ENCODE measurements around the gene GLOD4. TPM values are rescaled to one million over a fixed set of nuclear protein-coding genes. Genes with fewer than 3 reads are reported as not detected.

Gene GLOD4
- total and polyA plus RNA-seq, 7 experiments from 2014 or later: 60.1 to 102 (median 78.9) TPM

DNA sequence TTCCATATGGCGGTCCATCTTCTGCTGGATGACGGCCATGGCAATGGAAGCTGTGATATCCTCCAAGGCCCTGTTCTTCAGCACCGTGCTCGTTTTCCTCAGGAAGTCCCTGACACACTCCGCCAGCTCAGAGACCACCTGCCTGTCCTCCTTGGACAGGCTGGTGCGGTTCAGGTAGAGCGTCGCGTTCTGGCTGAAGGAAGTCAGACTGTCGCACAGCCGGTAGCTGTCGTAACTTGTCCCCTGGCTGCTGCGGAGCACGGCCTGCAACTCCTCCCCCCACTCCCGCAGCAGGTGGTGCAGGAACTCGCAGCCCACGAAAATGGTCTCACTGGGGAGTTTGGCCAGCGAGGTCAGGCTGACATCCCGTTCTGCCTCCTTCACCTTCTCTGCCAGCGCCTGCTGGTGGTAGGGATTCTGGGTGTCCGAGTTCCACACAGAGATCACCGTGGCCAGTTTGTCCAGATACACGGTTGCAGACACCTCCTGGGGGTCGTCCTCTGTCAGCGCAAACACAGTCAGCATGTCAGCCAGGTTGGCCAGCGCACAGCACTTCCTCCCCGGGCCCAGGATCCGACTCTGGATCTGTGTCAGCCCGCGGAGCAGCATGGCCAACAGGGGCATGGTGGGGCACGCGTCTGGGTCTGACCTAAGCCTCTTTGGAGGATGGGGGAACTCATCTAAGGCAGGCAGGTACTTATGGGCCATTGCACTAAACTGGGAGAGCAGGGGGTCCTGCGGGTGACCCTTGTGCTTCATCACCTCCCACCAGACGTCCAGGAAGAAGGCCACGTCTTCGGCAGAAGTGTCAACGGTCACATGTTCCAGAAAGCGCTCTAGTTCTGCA, 35.1 kb downstream of the GLOD4 start:
- no peak overlapping the region for H3K27ac Mint-ChIP-seq
- CTCF ChIA-PET: no interaction called here
- Histone ChIP-seq H3K27ac (ENCODE audit: low read depth, low read length) (no peak overlapping the region), H3K27me3 (ENCODE audit: control insufficient read depth in 2 of 2, insufficient read depth in 2 of 2, low read length in 2 of 2) (no peaks in the 10 kb centered on the region), H3K9me3 (ENCODE audit: control insufficient read depth in 2 of 3, low read length in 3 of 3) (no peaks in the 10 kb centered on the region), H3K36me3 (ENCODE audit: control insufficient read depth in 2 of 3, insufficient read depth in 3 of 3, low read length in 3 of 3) (peaks cover 0 to 56% (median 5%) of the 10 kb centered on the region in 3 experiments), H3K4me3 (ENCODE audit: low read length) (no peak overlapping the region), H3K4me1 (ENCODE audit: control insufficient read depth in 2 of 2, insufficient read depth in 2 of 2, low read length in 2 of 2) (peaks cover 15 to 18% of the 10 kb centered on the region in 2 donors)
- no peak for DNase-seq
- POLR2A ChIA-PET: interaction anchor here (1.3 kb wide), 1 partner anchor 31 kb away, joined by 3 read pairs; no protein-coding TSS in a partner anchor
- no peak overlapping the region for H3K4me3 Mint-ChIP-seq
- peaks cover 29 to 38% (median 32%) of the 10 kb centered on the region in 7 donors for H3K4me1 Mint-ChIP-seq
- H3K27me3 Mint-ChIP-seq: no peaks in the 10 kb centered on the region
- intact Hi-C loops (cut with micrococcal nuclease): no loop called here
- H3K36me3 Mint-ChIP-seq: peaks cover 4 to 44% (median 9%) of the 10 kb centered on the region in 5 donors
- ATAC-seq: no peak
- peaks cover 0 to 10% (median 0%) of the 10 kb centered on the region in 11 donors for H3K9me3 Mint-ChIP-seq

DNA sequence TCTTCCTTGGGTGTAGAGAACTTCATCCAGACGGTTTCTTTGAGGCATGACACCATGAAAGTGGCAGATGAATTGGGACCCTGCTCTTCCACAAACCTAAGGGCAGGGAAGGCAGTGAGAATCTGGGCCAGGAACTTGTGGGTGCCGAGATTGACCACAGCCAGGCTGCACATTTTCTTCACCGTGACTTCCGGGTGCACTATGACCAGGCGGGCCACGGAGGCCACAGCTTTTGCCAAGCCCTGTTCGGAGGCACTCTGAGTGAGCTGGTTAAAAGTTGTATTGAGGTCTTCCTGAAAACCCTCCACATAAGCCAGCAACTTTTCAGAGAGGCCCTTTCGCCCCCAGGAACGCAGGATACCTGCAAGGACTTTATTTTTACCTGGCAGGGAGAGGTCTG, 35.9 kb downstream of the GLOD4 start:
- H3K36me3 Mint-ChIP-seq: peaks cover 4 to 51% (median 9%) of the 10 kb centered on the region in 5 donors
- DNase-seq: no peak

DNA sequence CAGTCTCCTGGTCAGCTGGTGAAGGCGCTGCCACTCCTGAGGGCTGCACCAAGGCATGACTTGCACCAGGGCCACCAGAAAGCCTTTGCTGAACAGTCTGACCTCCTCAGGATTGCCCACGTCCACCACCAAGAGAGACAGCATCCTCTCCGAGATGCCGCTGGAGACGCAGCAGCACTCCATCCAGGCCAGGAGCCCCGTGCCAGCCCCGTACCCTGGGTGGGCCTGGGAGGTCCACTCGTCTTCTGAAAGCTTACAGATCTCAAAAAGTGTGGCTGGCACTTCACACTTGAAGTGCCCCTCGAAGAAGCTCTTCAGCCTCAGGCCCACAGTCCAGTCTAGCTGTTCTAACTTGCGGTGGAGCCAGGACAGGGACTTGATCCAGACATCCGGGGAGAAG, 36.7 kb downstream of the GLOD4 start:
- intact Hi-C loops (cut with micrococcal nuclease): no loop called here
- Mint-ChIP-seq H3K4me1 (peaks cover 20 to 33% (median 25%) of the 10 kb centered on the region in 7 donors), H3K27ac (no peak overlapping the region), H3K9me3 (peaks cover 0 to 10% (median 0%) of the 10 kb centered on the region in 11 donors), H3K36me3 (peaks cover 4 to 54% (median 9%) of the 10 kb centered on the region in 5 donors), H3K4me3 (no peak overlapping the region), H3K27me3 (no peaks in the 10 kb centered on the region)
- H3K36me3 ChIP-seq (ENCODE audit: control insufficient read depth in 2 of 3, insufficient read depth in 3 of 3, low read length in 3 of 3): peaks cover 0 to 60% (median 5%) of the 10 kb centered on the region in 3 experiments
- no peak overlapping the region for H3K27ac ChIP-seq (ENCODE audit: low read depth, low read length)
- H3K4me3 ChIP-seq (ENCODE audit: low read length): no peak overlapping the region
- H3K27me3 ChIP-seq (ENCODE audit: control insufficient read depth in 2 of 2, insufficient read depth in 2 of 2, low read length in 2 of 2): no peaks in the 10 kb centered on the region
- peaks cover 4 to 7% of the 10 kb centered on the region in 2 donors for H3K4me1 ChIP-seq (ENCODE audit: control insufficient read depth in 2 of 2, insufficient read depth in 2 of 2, low read length in 2 of 2)
- H3K9me3 ChIP-seq (ENCODE audit: control insufficient read depth in 2 of 3, low read length in 3 of 3): no peaks in the 10 kb centered on the region
- CTCF ChIA-PET: no interaction called here
- POLR2A ChIA-PET: no interaction called here
- DNase-seq (no peak), ATAC-seq (no peak)

More for the DNA sequence above, 35.9 kb downstream of the GLOD4 start:
- CTCF ChIA-PET: no interaction called here
- H3K27ac ChIP-seq (ENCODE audit: low read depth, low read length): no peak overlapping the region
- H3K4me3 ChIP-seq (ENCODE audit: low read length): no peak overlapping the region
- H3K27me3 ChIP-seq (ENCODE audit: control insufficient read depth in 2 of 2, insufficient read depth in 2 of 2, low read length in 2 of 2): no peaks in the 10 kb centered on the region
- Mint-ChIP-seq H3K4me1 (peaks cover 24 to 34% (median 27%) of the 10 kb centered on the region in 7 donors), H3K27ac (no peak overlapping the region), H3K9me3 (peaks cover 0 to 10% (median 0%) of the 10 kb centered on the region in 11 donors), H3K27me3 (no peaks in the 10 kb centered on the region), H3K4me3 (no peak overlapping the region)
- no peaks in the 10 kb centered on the region for H3K9me3 ChIP-seq (ENCODE audit: control insufficient read depth in 2 of 3, low read length in 3 of 3)
- ATAC-seq: no peak
- intact Hi-C loops (cut with micrococcal nuclease): no loop called here
- H3K4me1 ChIP-seq (ENCODE audit: control insufficient read depth in 2 of 2, insufficient read depth in 2 of 2, low read length in 2 of 2): peaks cover 12 to 14% of the 10 kb centered on the region in 2 donors
- peaks cover 0 to 59% (median 5%) of the 10 kb centered on the region in 3 experiments for H3K36me3 ChIP-seq (ENCODE audit: control insufficient read depth in 2 of 3, insufficient read depth in 3 of 3, low read length in 3 of 3)
- POLR2A ChIA-PET: interaction anchor here (1.3 kb wide), 1 partner anchor 30 kb away, joined by 3 read pairs; no protein-coding TSS in a partner anchor

DNA sequence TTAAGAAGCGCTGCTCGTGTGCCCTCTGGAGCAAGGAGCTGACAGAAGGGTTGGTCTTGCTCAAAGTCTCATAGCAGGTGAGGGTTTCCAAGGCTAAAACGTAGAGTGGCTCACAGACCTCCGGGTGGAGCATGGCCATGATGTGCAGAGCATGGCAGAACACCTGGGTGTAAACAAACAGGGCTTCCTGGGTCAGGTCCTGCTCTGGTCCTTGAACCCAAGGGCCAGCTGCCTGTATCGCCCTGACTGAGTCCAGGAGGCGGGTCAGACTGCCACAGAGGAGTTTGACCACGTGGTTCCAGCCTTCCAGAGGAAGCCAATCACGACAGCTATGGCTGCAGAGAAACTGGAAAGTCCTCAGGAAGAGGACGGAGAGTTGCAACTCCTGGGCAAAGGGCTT, 37.1 kb downstream of the GLOD4 start:
- no peak overlapping the region for H3K4me3 ChIP-seq (ENCODE audit: low read length)
- ATAC-seq: no peak
- H3K9me3 ChIP-seq (ENCODE audit: control insufficient read depth in 2 of 3, low read length in 3 of 3): no peaks in the 10 kb centered on the region
- peaks cover 0 to 60% (median 5%) of the 10 kb centered on the region in 3 experiments for H3K36me3 ChIP-seq (ENCODE audit: control insufficient read depth in 2 of 3, insufficient read depth in 3 of 3, low read length in 3 of 3)
- intact Hi-C loops (cut with micrococcal nuclease): no loop called here
- no peak for DNase-seq
- POLR2A ChIA-PET: no interaction called here
- H3K4me1 ChIP-seq (ENCODE audit: control insufficient read depth in 2 of 2, insufficient read depth in 2 of 2, low read length in 2 of 2): peaks cover 0 to 2% of the 10 kb centered on the region in 2 donors
- Mint-ChIP-seq H3K36me3 (peaks cover 4 to 52% (median 9%) of the 10 kb centered on the region in 5 donors), H3K4me1 (peaks cover 16 to 33% (median 24%) of the 10 kb centered on the region in 7 donors), H3K27me3 (no peaks in the 10 kb centered on the region), H3K9me3 (peaks cover 0 to 10% (median 0%) of the 10 kb centered on the region in 11 donors), H3K27ac (no peak overlapping the region), H3K4me3 (no peak overlapping the region)
- CTCF ChIA-PET: no interaction called here
- no peak overlapping the region for H3K27ac ChIP-seq (ENCODE audit: low read depth, low read length)
- no peaks in the 10 kb centered on the region for H3K27me3 ChIP-seq (ENCODE audit: control insufficient read depth in 2 of 2, insufficient read depth in 2 of 2, low read length in 2 of 2)

DNA sequence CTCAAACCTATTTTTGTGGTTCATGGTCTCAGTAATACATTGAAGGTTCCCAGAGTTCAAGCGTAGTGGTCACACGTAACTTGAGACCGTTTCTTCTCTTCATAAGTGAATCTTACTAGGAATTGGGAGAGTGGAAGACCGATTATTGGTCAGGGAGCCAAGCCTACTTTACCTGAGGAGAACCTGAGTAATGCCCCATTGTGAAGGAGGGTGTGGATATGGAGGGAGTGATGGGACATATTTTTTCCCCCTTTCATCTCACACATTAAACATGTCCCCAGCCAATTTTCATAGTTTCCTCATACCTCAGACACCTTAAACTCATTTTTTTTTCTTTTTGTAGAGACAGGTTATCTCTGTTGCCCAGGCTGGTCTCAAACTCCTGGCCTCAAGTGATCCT, 38.9 kb downstream of the GLOD4 start:
- ChIA-PET CTCF (no interaction called here), POLR2A (no interaction called here)
- Histone ChIP-seq H3K9me3 (ENCODE audit: control insufficient read depth in 2 of 3, low read length in 3 of 3) (no peaks in the 10 kb centered on the region), H3K27ac (ENCODE audit: low read depth, low read length) (no peak overlapping the region), H3K4me1 (ENCODE audit: control insufficient read depth in 2 of 2, insufficient read depth in 2 of 2, low read length in 2 of 2) (no peaks in the 10 kb centered on the region), H3K36me3 (ENCODE audit: control insufficient read depth in 2 of 3, insufficient read depth in 3 of 3, low read length in 3 of 3) (peaks cover 0 to 58% (median 5%) of the 10 kb centered on the region in 3 experiments), H3K27me3 (ENCODE audit: control insufficient read depth in 2 of 2, insufficient read depth in 2 of 2, low read length in 2 of 2) (no peaks in the 10 kb centered on the region), H3K4me3 (ENCODE audit: low read length) (no peak overlapping the region)
- Mint-ChIP-seq H3K27ac (no peak overlapping the region), H3K27me3 (no peaks in the 10 kb centered on the region), H3K4me1 (peaks cover 5 to 22% (median 12%) of the 10 kb centered on the region in 7 donors), H3K36me3 (peaks cover 4 to 41% (median 5%) of the 10 kb centered on the region in 5 donors), H3K9me3 (peaks cover 0 to 1% (median 0%) of the 10 kb centered on the region in 11 donors), H3K4me3 (no peak overlapping the region)
- ATAC-seq: no peak
- intact Hi-C loops (cut with micrococcal nuclease): no loop called here
- DNase-seq: no peak

DNA sequence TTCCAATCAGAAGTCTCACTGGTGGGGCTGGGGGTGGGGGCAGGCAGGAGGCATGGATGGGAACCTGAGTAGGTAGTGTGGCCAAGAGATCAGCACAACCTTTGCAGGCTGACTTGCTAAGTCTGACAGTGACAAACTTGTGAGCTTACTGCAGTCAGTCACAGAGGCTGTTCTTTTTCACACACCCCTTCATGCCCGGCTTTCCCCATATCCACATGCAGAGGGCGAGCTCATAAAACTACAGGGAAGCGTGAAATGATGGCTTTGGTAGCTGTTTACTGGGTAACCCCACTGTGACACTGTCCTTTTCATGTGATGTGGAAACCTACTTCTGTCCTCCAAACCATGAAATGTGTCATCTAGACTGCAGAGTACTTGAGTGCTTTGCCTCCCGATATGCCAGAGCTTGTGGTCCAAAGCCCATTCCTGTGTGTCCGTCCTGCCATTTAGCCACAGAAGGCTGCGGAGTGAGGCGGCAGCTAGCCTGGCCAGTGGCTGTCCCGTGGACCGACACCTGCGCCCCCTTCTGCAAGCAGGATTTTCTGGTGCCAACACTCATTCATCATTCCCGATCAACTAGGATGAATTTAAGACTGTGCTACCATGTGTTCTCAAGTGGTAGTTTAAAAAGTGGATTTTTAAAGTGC, 39.8 kb downstream of the GLOD4 start:
- peaks cover 0 to 35% (median 4%) of the 10 kb centered on the region in 5 donors for H3K36me3 Mint-ChIP-seq
- no peak overlapping the region for H3K27ac Mint-ChIP-seq
- H3K4me1 ChIP-seq (ENCODE audit: control insufficient read depth in 2 of 2, insufficient read depth in 2 of 2, low read length in 2 of 2): no peaks in the 10 kb centered on the region
- no peak overlapping the region for H3K4me3 ChIP-seq (ENCODE audit: low read length)
- H3K4me1 Mint-ChIP-seq: peaks cover 4 to 19% (median 8%) of the 10 kb centered on the region in 7 donors
- intact Hi-C loops (cut with micrococcal nuclease): no loop called here
- no peak for ATAC-seq
- H3K27ac ChIP-seq (ENCODE audit: low read depth, low read length): no peak overlapping the region
- CTCF ChIA-PET: interaction anchor here (1.7 kb wide), 1 partner anchor 11 kb away, joined by 4 read pairs; no protein-coding TSS in a partner anchor
- H3K9me3 Mint-ChIP-seq: no peaks in the 10 kb centered on the region
- H3K9me3 ChIP-seq (ENCODE audit: control insufficient read depth in 2 of 3, low read length in 3 of 3): no peaks in the 10 kb centered on the region
- H3K36me3 ChIP-seq (ENCODE audit: control insufficient read depth in 2 of 3, insufficient read depth in 3 of 3, low read length in 3 of 3): peaks cover 0 to 50% (median 4%) of the 10 kb centered on the region in 3 experiments
- DNase-seq: no peak
- POLR2A ChIA-PET: no interaction called here
- no peaks in the 10 kb centered on the region for H3K27me3 Mint-ChIP-seq
- H3K4me3 Mint-ChIP-seq: no peak overlapping the region
- H3K27me3 ChIP-seq (ENCODE audit: control insufficient read depth in 2 of 2, insufficient read depth in 2 of 2, low read length in 2 of 2): no peaks in the 10 kb centered on the region
